Lower lobe of right lung (tissue), 2 donors: ENCODE results near the gene TLK1. TPM values are rescaled to one million over a fixed set of nuclear protein-coding genes. Genes with fewer than 3 reads are reported as not detected.

Experiments
- ATAC-seq, 2 donors: fragments of 200-7000 bp; cut with Tn5 transposase; one replicate each; pipeline ENCODE4 v1.9.1; 2020 to 2022; ENCODE audit warnings: mild to moderate bottlenecking in 2 of 2, moderate library complexity in 2 of 2
- DNase-seq: peaks from one replicate; pipeline ENCODE4 v3.0.0-alpha.2; 2020
- H3K27ac ChIP-seq: fragments of 200-600 bp; one replicate; pipeline ENCODE4 v1.8.0; 2022
- H3K27me3 ChIP-seq: fragments of 200-600 bp; one replicate; pipeline ENCODE4 v1.8.0; 2022; ENCODE audit warnings: low read depth
- H3K36me3 ChIP-seq: fragments of 200-600 bp; one replicate; pipeline ENCODE4 v1.8.0; 2022; ENCODE audit warnings: mild to moderate bottlenecking
- H3K4me1 ChIP-seq: fragments of 200-600 bp; one replicate; pipeline ENCODE4 v1.8.0; 2022
- H3K4me3 ChIP-seq: fragments of 200-600 bp; one replicate; pipeline ENCODE4 v1.8.0; 2022; ENCODE audit warnings: mild to moderate bottlenecking
- H3K9me3 ChIP-seq: fragments of 200-600 bp; one replicate; pipeline ENCODE4 v1.8.0; 2022
- CTCF ChIP-seq: fragments of 200-600 bp; IDR thresholded peaks from one replicate; pipeline ENCODE4 v1.8.0; 2022; ENCODE audit warnings: antibody characterized with exemption, mild to moderate bottlenecking
- intact Hi-C: fragments of 100-400 bp; cut with DNase I; formaldehyde crosslinking; loops from one replicate; pipeline ENCODE4 v1.11.0; 2022
- total RNA-seq: library from RNA; stranded (reverse); fragmentation: NEBNext Ultra II Directional; extraction: Animal tissue kit (Norgen Biotek cat#: 25700); gene quantifications from one replicate; pipeline ENCODE4 v1.2.1, GENCODE V29; 2021
- donor health status: DM: no; HTN: yes; CAD: no; lungs with severe emphysema.

Gene TLK1
- total RNA-seq, 1 donor from 2014 or later = 58.2 TPM

DNA sequence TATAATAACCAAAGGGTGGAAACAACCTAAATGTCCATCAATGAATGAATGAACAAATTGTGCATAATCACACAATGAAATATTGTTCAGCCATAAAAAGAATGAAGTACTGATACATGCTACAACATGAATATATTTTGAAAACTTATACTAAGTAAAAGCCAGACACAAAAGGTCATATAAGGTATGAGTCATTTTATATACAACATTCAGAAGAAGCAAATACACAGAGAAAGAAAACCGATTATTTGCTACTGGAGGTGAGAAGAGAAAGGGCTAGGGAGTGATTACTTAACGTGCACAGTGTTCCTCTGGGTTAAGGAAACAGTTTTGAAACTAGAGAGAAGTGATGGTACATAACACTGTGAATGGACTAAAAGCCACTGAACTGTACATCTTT lies 126.4 kb downstream of the TLK1 start:
- Histone ChIP-seq H3K4me1 (no peaks in the 10 kb centered on the region), H3K27me3 (no peaks in the 10 kb centered on the region), H3K9me3 (no peaks in the 10 kb centered on the region), H3K27ac (no peak overlapping the region), H3K4me3 (no peak overlapping the region), H3K36me3 (peaks cover 45% of the 10 kb centered on the region)
- ATAC-seq = no peak
- no peak for DNase-seq
- intact Hi-C loops = no loop called here
- no peak for TF ChIP-seq CTCF

DNA sequence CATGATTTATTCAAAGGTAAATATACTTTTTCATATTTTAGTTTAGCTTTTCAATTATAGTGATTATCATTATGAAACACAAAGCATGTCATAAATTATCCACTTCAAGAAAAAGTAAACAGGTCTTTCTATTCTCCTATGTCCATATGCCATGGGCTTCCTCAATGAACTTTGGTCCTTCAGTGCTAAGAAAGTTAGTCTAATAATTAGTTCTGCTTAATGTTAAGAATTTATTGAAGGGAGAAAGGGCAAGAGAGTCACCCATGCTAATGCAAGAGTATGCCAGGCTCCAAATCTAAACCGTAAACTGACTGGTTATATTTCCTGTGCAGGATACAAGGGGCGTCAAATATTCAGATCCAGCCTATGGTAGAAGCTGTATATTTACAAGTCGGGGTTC lies 135.5 kb downstream of the TLK1 start:
- TF ChIP-seq CTCF = no peak
- ATAC-seq (no peak), DNase-seq (no peak)
- H3K36me3 ChIP-seq = peaks cover 26% of the 10 kb centered on the region
- no peak overlapping the region for H3K27ac ChIP-seq
- H3K4me3 ChIP-seq = no peak overlapping the region
- H3K4me1 ChIP-seq = no peaks in the 10 kb centered on the region
- no peaks in the 10 kb centered on the region for H3K27me3 ChIP-seq
- intact Hi-C loops = no loop called here
- no peaks in the 10 kb centered on the region for H3K9me3 ChIP-seq

GRCh38 chr2:171018522-171018921 lies 142.2 kb downstream of the TLK1 start:
- no peaks in the 10 kb centered on the region for H3K9me3 ChIP-seq
- DNase-seq (no peak), ATAC-seq (no peak)
- no peak overlapping the region for H3K4me3 ChIP-seq
- TF ChIP-seq CTCF = no peak
- H3K27ac ChIP-seq = no peak overlapping the region
- H3K27me3 ChIP-seq = no peaks in the 10 kb centered on the region
- H3K36me3 ChIP-seq = peaks cover 19% of the 10 kb centered on the region
- H3K4me1 ChIP-seq = no peaks in the 10 kb centered on the region
- intact Hi-C loops = no loop called here

DNA sequence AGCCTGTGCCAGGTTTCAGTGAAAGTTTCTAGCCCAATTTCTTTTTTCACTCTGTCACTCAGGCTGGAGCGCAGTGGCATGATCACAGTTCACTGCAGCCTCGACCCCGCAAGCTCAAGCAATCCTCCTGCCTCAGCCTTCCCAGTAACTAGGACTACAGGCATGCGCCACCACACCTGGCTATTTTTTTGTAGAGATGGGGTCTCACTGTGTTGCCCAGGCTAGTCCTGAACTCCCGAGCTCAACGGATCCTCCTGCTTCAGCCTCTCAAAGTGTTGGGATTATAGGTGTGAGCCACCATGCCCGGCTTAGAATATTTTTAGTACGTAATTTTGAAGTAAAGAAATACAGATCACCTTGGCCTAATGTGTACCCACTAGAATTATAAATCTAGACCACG lies 144.6 kb downstream of the TLK1 start:
- no peaks in the 10 kb centered on the region for H3K4me1 ChIP-seq
- DNase-seq = no peak
- H3K27me3 ChIP-seq = no peaks in the 10 kb centered on the region
- peaks cover 21% of the 10 kb centered on the region for H3K36me3 ChIP-seq
- H3K9me3 ChIP-seq = no peaks in the 10 kb centered on the region
- H3K27ac ChIP-seq = no peak overlapping the region
- intact Hi-C loops = no loop called here
- TF ChIP-seq CTCF = no peak
- H3K4me3 ChIP-seq = no peak overlapping the region
- no peak for ATAC-seq

GRCh38 chr2:171013851-171014250 lies 146.8 kb downstream of the TLK1 start:
- no peak overlapping the region for H3K4me3 ChIP-seq
- H3K4me1 ChIP-seq = no peaks in the 10 kb centered on the region
- no peak overlapping the region for H3K27ac ChIP-seq
- ATAC-seq = no peak
- no peak for TF ChIP-seq CTCF
- peaks cover 43% of the 10 kb centered on the region for H3K36me3 ChIP-seq
- H3K27me3 ChIP-seq = no peaks in the 10 kb centered on the region
- no peak for DNase-seq
- intact Hi-C loops = no loop called here
- no peaks in the 10 kb centered on the region for H3K9me3 ChIP-seq

- Histone ChIP-seq H3K36me3 (peaks cover 69% of the 10 kb centered on the region), H3K9me3 (no peaks in the 10 kb centered on the region), H3K27me3 (no peaks in the 10 kb centered on the region), H3K4me3 (no peak overlapping the region), H3K27ac (no peak overlapping the region), H3K4me1 (no peaks in the 10 kb centered on the region)
- DNase-seq (no peak), ATAC-seq (no peak)
- intact Hi-C loops = no loop called here
- no peak for TF ChIP-seq CTCF
Measured at GRCh38 chr2:171009386-171009785, 151.3 kb downstream of the TLK1 start.
